ENCODE measurements around the gene CCDC141.
"Not testable (repeated sequence)": the region's sequence is repeated elsewhere in the genome, so short reads cannot be mapped to it uniquely, and the experiment has no call there.

The CCDC141 gene

GRCh38 chr2:179036353-179036905 is 13.5 kb downstream of the CCDC141 start:
- no peak for DNase-seq (ENCODE audit: low read depth)

DNA sequence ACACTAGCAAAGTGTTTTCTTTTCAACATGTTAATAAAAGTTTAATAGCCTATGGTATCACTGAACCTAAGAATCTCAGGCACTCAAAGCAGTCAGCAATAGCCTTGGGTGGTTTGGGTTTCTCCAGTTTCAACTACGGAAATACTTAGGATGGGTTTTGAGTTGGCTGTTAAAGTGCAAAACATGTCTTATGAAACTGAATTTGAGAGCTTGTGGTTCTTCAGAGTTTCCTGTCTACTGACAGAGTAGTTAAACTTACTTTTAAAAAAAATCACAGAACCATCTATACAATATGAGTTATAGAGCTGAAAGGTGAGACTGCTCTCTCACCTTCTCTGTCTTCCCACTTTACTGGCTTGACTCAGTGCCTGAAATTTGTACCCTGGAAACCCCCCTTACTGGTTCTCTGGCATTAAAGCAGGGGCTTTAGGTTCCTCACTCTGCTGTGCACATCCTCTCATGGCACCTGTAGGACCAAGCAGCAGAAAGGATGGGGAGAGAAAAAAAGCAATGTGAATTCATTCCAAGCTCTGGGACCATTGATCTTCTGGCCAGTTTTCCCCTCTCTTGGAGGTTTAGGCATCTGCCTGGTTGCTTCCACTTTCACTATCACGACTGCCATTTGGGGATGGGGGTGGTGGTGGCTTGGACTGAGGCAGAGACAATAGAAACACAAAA is 18.1 kb downstream of the CCDC141 start:
- DNase-seq (ENCODE audit: low read depth), result no peak

GRCh38 chr2:179024445-179024844 is 25.5 kb downstream of the CCDC141 start:
- DNase-seq (ENCODE audit: low read depth), result no peak

DNA sequence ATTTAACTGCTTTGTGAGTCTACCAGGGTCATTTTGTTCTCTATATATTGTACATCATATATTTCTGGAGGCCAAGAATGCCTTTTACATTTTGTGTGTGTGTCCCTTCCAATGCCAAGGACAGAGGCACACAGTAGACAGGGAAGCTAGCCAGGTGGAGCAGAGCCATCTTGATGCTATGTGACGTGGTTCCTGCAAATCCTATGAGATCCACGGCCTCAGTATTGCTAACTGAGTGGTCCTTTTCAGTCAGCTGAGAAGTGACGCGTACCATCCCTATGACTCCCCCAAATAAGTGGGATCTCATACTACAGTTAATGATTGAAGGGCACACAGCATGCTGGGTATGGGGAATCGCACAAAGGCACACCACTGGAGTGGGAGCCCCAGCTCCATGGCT is 27.3 kb downstream of the CCDC141 start:
- DNase-seq (ENCODE audit: low read depth), result no peak

GRCh38 chr2:179021258-179021657 is 28.7 kb downstream of the CCDC141 start:
- DNase-seq (ENCODE audit: low read depth), result no peak

- DNase-seq (ENCODE audit: low read depth), result no peak
Measured at GRCh38 chr2:179020156-179020750, 29.7 kb downstream of the CCDC141 start.

- no peak for DNase-seq (ENCODE audit: low read depth)
Measured at GRCh38 chr2:179019260-179019659, 30.7 kb downstream of the CCDC141 start.

- no peak for DNase-seq (ENCODE audit: low read depth)
Measured at GRCh38 chr2:179017773-179018357, 32.1 kb downstream of the CCDC141 start.

- DNase-seq (ENCODE audit: low read depth), result not testable (repeated sequence)
Measured at GRCh38 chr2:179014189-179014588, 35.7 kb downstream of the CCDC141 start.

DNA sequence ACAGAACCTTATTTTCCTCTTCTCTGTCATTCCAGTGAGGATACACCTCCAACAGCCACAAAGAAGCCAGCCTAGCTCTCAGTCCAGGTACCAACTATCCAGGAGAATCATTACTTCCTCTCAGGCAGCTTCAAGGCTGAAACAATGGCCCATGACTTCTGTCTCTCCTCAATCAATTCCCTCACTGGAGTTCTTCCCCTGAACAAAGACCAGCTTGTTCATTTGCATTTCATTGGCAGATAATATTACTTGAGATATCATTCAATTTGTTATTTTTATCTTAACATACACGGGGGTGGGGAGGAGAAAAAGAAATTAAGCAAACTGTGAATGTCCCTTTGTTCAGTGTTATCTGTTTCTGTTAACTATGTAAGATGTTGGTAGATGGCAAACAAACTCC is 44.0 kb downstream of the CCDC141 start:
- no peak for DNase-seq (ENCODE audit: low read depth)

GRCh38 chr2:178999476-178999875 is 50.5 kb downstream of the CCDC141 start:
- DNase-seq (ENCODE audit: low read depth), result no peak

GRCh38 chr2:178998539-178998938 is 51.4 kb downstream of the CCDC141 start:
- DNase-seq (ENCODE audit: low read depth), result no peak

GRCh38 chr2:178997477-178997876 is 52.5 kb downstream of the CCDC141 start:
- no peak for DNase-seq (ENCODE audit: low read depth)

DNA sequence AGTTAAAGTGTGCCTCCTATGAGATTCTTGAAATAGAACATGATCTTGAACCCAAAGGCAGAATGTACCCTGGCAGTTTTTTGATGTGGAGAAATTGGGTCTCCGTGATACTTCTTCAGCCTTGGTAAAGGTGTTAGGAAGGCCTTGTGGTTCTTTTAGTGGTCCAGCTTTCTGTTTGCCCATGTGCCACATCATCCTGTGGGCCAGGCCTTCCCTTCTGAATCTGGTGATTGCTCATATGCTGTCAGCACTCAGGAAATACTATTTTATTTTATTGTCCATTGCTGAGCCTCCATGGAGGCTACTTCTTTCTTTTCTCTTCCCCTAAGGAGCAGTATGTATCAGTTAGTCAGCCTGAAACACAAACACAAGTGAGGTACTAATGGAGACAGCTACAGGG is 52.9 kb downstream of the CCDC141 start:
- DNase-seq (ENCODE audit: low read depth), result no peak

DNA sequence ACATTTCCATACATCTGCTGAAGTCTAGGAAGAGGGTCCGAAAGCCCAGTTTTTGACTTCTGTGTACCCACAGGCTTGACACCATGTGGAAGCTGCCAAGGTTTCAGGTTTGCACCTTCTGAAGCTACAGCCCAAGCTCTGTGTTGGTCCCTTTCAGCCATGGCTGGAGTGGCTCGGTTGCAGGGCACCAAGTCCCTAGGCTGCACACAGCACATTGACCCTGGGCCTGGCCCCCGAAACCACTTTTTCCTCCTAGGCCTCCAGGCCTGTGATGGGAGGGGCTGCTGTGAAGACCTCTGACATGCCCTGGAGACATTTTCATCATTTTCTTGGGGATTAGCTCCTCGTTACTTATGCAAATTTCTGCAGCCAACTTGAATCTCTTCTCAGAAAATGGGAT is 55.7 kb downstream of the CCDC141 start:
- DNase-seq (ENCODE audit: low read depth), result no peak

DNA sequence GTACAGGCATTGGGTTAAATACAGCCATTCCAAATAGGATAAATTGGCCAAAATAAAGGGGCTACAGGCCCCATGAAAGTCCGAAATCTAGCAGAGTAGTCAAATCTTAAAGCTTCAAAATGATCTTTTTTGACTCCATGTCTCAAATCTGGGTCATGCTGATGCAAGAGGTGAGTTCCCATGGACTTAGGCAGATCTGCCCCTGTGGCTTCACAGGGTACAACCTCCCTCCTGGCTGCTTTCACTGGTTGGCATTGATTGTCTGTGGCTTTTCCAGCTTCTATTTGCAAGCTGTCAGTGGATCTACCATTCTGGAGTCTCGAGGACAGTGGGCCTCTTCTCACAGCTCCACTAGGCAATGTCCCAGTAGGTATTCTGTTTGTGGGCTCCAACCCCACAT is 56.1 kb downstream of the CCDC141 start:
- no peak for DNase-seq (ENCODE audit: low read depth)

DNA sequence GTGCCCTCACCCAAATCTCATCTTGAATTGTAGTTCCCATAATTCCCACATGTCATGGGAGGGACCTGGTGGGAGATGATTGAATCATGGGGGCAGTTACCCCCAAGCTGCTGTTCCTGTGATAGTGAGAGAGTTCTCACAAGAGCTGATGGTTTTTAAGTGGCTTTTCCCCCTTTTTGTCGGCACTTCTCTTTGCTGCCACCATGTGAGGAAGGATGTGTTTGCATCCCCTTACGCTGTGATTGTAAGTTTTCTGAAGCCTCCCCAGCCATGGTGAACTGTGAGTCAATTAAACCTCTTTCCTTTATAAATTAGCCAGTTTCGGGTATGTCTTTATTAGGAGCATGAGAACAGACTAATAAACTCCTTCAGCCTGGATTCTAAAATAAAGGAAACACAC is 57.2 kb downstream of the CCDC141 start:
- DNase-seq (ENCODE audit: low read depth), result not testable (repeated sequence)

GRCh38 chr2:178990533-178991241 is 59.2 kb downstream of the CCDC141 start:
- no peak for DNase-seq (ENCODE audit: low read depth)

- not testable (repeated sequence) for DNase-seq (ENCODE audit: low read depth)
Measured at GRCh38 chr2:178989424-178989823, 60.5 kb downstream of the CCDC141 start.

DNA sequence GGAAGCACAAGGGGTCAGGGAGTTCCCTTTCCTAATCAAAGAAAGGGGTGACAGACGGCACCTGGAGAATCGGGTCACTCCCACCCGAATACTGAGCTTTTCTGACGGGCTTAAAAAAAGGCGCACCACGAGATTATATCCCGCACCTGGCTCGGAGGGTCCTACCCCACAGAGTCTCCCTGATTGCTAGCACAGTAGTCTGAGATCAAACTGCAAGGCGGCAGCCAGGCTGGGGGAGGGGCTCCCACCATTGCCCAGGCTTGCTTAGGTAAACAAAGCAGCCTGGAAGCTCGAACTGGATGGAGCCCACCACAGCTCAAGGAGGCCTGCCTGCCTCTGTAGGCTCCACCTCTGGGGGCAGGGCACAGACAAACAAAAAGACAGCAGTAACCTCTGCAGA is 67.3 kb downstream of the CCDC141 start:
- DNase-seq (ENCODE audit: low read depth), result not testable (repeated sequence)

GRCh38 chr2:178980815-178981214 is 69.1 kb downstream of the CCDC141 start:
- DNase-seq (ENCODE audit: low read depth), result no peak

- no peak for DNase-seq (ENCODE audit: low read depth)
Measured at GRCh38 chr2:178978667-178979066, 71.3 kb downstream of the CCDC141 start.

- no peak for DNase-seq (ENCODE audit: low read depth)
Measured at GRCh38 chr2:178976351-178976750, 73.6 kb downstream of the CCDC141 start.

Data from non-pigmented ciliary epithelial cell (primary cell).